Keratinocyte (primary cell): ENCODE results near the gene RCOR3.

Experiments used
- CTCF ChIP-seq, 3 experiments: IDR thresholded peaks in 1 of 3; conservative IDR thresholded peaks in 1 of 3; optimal IDR thresholded peaks in 1 of 3; 2 replicates in 2 of 3; 3 replicates in 1 of 3; pipeline versions ENCODE3 to v1.5.1; 2011; ENCODE audit warnings: low read length in 3 of 3, mild to moderate bottlenecking in 3 of 3, moderate library complexity in 2 of 3, control low read depth in 1 of 3, inconsistent platforms in 1 of 3; ENCODE audit not compliant: insufficient read depth in 2 of 3; ENCODE audit errors: extremely low read depth in 1 of 3
- EZH2 ChIP-seq: IDR thresholded peaks from one replicate; pipeline ENCODE4 v1.6.1; 2012; ENCODE audit warnings: inconsistent platforms, mild to moderate bottlenecking, low read length, moderate library complexity

GRCh38 chr1:211332036-211332616 is 73.0 kb downstream of the RCOR3 start:
- TF ChIP-seq EZH2 (no peak), CTCF (optimal IDR thresholded peaks at IDR 0.05 in 1 of 3, IDR thresholded peaks at IDR 0.05 in 1 of 3, conservative IDR thresholded peaks at IDR 0.05 in 1 of 3; ENCODE audit: extremely low read depth in 1 of 3, insufficient read depth in 2 of 3, low read length in 3 of 3) (no peak)
